ENCODE measurements around the gene SNRNP48.

The SNRNP48 gene

DNA sequence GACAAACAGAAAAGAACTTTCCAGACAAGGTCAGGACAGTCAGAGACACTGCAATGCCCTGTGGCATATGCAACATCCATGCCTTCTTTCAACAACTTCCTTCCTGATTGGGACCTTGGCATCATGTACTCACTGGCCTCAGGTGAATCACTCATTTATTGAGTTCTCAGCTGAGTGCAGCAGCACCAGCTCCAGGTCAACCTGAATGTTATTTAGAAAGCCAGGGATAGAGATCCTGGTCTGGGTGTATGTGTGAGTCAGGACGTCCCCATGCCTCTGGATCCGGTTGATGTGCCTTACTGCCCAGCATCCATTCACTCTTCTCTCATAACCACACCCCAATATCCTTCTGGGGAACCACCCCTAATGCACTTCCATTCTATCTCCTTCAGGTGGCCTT lies 54.4 kb downstream of the SNRNP48 start:
- DNase-seq (ENCODE audit: low read depth): no peak

DNA sequence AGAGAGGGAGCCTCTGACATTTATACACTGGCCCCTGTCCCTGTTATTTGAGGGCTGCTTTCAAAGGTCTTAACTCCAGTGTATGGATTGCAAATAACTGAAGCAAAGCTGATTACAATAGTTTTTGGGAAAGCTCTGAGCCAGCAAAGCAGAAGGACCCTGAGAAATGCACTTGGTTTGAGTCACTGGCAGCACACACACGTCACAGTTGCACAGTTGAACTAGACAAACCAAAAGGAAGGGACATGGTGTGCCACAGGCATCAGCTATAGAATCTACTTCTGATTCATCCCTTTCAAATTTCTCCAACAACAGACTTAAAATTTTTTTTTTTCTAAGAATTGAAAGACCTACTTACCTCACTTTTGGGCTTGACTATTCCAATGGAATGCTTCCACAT lies 56.4 kb downstream of the SNRNP48 start:
- no peak for DNase-seq (ENCODE audit: low read depth)

DNA sequence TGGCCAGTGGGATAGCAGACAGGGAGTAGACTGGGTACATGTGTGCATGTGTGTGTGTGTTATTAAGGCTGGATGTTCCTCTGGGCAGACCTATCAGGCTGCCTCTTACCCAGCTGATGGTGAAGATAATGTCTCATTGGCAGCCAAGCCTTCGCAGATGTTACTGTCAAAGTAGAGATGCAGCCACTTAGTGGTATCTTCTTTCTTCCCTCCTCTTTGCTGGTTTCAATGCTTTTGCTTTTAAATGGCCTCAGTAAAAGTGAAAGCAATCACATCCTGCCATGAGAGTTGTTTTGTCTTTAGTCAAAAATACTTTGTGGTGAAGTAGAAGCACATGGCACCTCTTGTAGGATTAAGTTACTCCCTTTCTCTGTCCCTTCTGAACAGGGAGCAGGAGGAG lies 57.5 kb downstream of the SNRNP48 start:
- DNase-seq (ENCODE audit: low read depth): no peak

- no peak for DNase-seq (ENCODE audit: low read depth)
Measured at GRCh38 chr6:7649037-7649810, 59.2 kb downstream of the SNRNP48 start.

GRCh38 chr6:7650878-7651277 lies 60.9 kb downstream of the SNRNP48 start:
- no peak for DNase-seq (ENCODE audit: low read depth)

- no peak for DNase-seq (ENCODE audit: low read depth)
Measured at GRCh38 chr6:7652957-7653356, 63.0 kb downstream of the SNRNP48 start.

DNA sequence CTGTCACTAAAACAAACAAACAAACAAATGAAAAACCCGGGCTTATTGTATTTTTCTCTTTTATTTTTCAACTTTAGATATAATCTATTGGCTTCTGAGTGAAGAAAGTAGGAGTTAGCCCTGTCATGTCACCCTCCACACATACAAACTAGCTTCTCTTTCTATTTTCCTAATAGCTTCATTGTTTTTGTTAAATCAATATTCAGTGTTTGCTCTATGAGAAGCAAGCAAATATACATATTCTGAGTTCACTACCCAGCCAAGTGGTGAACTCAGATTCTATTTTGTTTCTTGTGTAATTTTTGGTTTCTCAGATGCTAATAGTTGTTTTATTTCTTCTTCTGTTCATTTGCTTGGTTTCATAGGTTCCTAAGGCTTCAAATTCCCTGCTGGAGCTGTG lies 66.4 kb downstream of the SNRNP48 start:
- no peak for DNase-seq (ENCODE audit: low read depth)

- DNase-seq (ENCODE audit: low read depth): no peak
Measured at GRCh38 chr6:7658543-7658942, 68.5 kb downstream of the SNRNP48 start.

- DNase-seq (ENCODE audit: low read depth): no peak
Measured at GRCh38 chr6:7661364-7661763, 71.4 kb downstream of the SNRNP48 start.
